Measurements from ENCODE around the gene PON3. TPM values are rescaled to one million over a fixed set of nuclear protein-coding genes. Genes with fewer than 3 reads are reported as not detected.

PON3 gene
- total and polyA plus RNA-seq, 2 of the 8 experiments (the other 6 are each of a cell fraction or from before 2014, with no cell fraction given) = not detected

- Histone ChIP-seq H3K36me3 (ENCODE audit: control insufficient read depth in 2 of 4, insufficient read depth in 4 of 4, low read length in 3 of 4) (no peaks in the 10 kb centered on the region), H3K9ac (replicated peaks in 1 of 4; ENCODE audit: extremely low read depth in 1 of 4, low read depth in 3 of 4, low read length in 3 of 4) (no peak overlapping the region), H4K91ac (replicated peaks; ENCODE audit: insufficient read length, low read length) (no peak overlapping the region), H2BK20ac (ENCODE audit: low read length) (no peak overlapping the region), H3K4me2 (ENCODE audit: insufficient read depth in 1 of 2, low read depth in 2 of 2, low read length in 2 of 2) (no peak overlapping the region), H3K79me1 (ENCODE audit: low read depth, low read length) (no peaks in the 10 kb centered on the region), H2AK5ac (ENCODE audit: low read depth, low read length) (no peak overlapping the region), H2BK5ac (ENCODE audit: low read depth, low read length) (no peak overlapping the region), H3K18ac (ENCODE audit: extremely low read depth, low read length) (no peak overlapping the region), H2BK15ac (ENCODE audit: low read length) (no peak overlapping the region), H3K9me3 (ENCODE audit: insufficient read depth in 2 of 2, low read depth in 1 of 2, low read length in 1 of 2) (no peaks in the 10 kb centered on the region), H3K4me3 (ENCODE audit: extremely low read depth in 1 of 4, insufficient read depth in 2 of 4, low read depth in 3 of 4, low read length in 4 of 4) (no peak overlapping the region), H3K4ac (replicated peaks; ENCODE audit: insufficient read length, low read depth, low read length) (no peak overlapping the region), H3K23me2 (ENCODE audit: low read depth, low read length) (no peaks in the 10 kb centered on the region), H4K20me1 (replicated peaks in 1 of 2; ENCODE audit: control insufficient read depth in 1 of 2, insufficient read depth in 2 of 2, low read length in 2 of 2) (no peaks in the 10 kb centered on the region), H3K4me1 (replicated peaks in 1 of 4; ENCODE audit: control insufficient read depth in 3 of 4, insufficient read depth in 4 of 4, low read length in 3 of 4) (no peaks in the 10 kb centered on the region; a peak in 1 of 7 replicates), H4K5ac (ENCODE audit: insufficient read length, low read depth, low read length) (no peak overlapping the region), H3K56ac (replicated peaks; ENCODE audit: insufficient read length, low read depth, low read length) (no peak overlapping the region), H3K23ac (ENCODE audit: insufficient read length) (no peak overlapping the region), H3K14ac (ENCODE audit: insufficient read length) (no peak overlapping the region), H4K8ac (ENCODE audit: extremely low read depth, insufficient read depth, low read length) (no peak overlapping the region), H3K27ac (ENCODE audit: low read depth, low read length) (no peak overlapping the region), H3K79me2 (ENCODE audit: control insufficient read depth in 1 of 2, insufficient read depth in 2 of 2, low read length in 2 of 2) (no peaks in the 10 kb centered on the region), H2BK120ac (replicated peaks; ENCODE audit: low read depth, low read length) (no peak overlapping the region), H2AFZ (ENCODE audit: low read length) (no peak overlapping the region), H3K27me3 (replicated peaks in 1 of 4; ENCODE audit: control insufficient read depth in 3 of 4, extremely low read depth in 1 of 4, insufficient read depth in 3 of 4, low read length in 3 of 4) (no peaks in the 10 kb centered on the region), H2BK12ac (ENCODE audit: low read depth, low read length) (no peak overlapping the region)
- ChIA-PET POLR2A (ENCODE audit: partially characterized antibody) (no interaction called here), CTCF (ENCODE audit: partially characterized antibody) (interaction anchor here (0.8 to 2.2 kb wide), 2 partner anchors 85 to 297 kb away, joined by 3 to 5 read pairs; no protein-coding TSS in a partner anchor)
- 89% methylated on average over 2 of the region's 2 CpGs; no CpG with 5 or more reads in 1 of the 2 experiments for WGBS, 2 experiments (ENCODE audit: extremely low coverage in 1 of 2, insufficient coverage in 1 of 2, insufficient read length in 1 of 2, insufficient replicate concordance in 2 of 2, low coverage in 1 of 2, low lambda C conversion rate in 2 of 2, missing lambda C conversion rate in 1 of 2)
- FAIRE-seq (no peak), DNase-seq (ENCODE audit: low read depth in 1 of 2, low spot score in 2 of 2) (no peak)
- TF ChIP-seq CHD2 (IDR thresholded peaks at IDR 0.05; ENCODE audit: low read length) = no peak
- no peak for TF ChIP-seq CTBP2 (IDR thresholded peaks at IDR 0.05; ENCODE audit: borderline replicate concordance, insufficient read depth, insufficient read length, low read length)
- TF ChIP-seq EGR1 (IDR thresholded peaks at IDR 0.05; ENCODE audit: borderline replicate concordance, low read depth, low read length) = no peak
Measured at GRCh38 chr7:95391761-95392160, 4.4 kb downstream of the PON3 start.
